Right ventricle myocardium inferior (tissue), 1 donor: ENCODE results near the gene BCL2A1. TPM values are rescaled to one million over a fixed set of nuclear protein-coding genes. Genes with fewer than 3 reads are reported as not detected.

Experiments used
- ATAC-seq: fragments of 200-7000 bp; cut with Tn5 transposase; one replicate; pipeline ENCODE4 v1.9.1; 2020; ENCODE audit warnings: mild to moderate bottlenecking, moderate library complexity
- DNase-seq: peaks from one replicate; pipeline ENCODE4 v3.0.0; 2021; ENCODE audit errors: missing footprints
- intact Hi-C: fragments of 100-400 bp; cut with DNase I; formaldehyde crosslinking; loops from one replicate; pipeline ENCODE4 v1.11.0; 2022
- total RNA-seq: library from RNA; stranded (reverse); fragmentation: NEBNext Ultra II Directional; extraction: Animal tissue kit (Norgen Biotek cat#: 25700); gene quantifications from one replicate; pipeline ENCODE4 v1.2.1, GENCODE V29; 2021
- donor health status: DM: no; HTN: yes; CAD: no; lungs with severe emphysema.

The BCL2A1 gene
- total RNA-seq, 1 donor from 2014 or later = 0.92 TPM

DNA sequence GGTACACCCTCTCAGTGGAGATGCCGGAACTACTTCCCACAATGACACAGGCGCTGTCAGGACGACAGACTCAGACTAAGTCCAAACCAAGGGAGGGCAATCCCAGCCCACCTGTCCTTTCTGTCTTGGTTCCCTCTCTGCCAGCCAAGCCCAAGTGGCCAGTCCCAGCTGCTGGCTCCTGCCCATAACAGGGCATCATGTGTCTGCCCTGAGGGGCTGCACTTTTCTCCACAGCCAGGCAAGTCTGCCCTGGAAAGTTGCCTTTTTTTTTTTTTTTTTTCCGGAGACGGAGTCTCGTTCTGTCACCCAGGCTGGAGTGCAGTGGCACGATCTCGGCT lies 20.0 kb upstream of the BCL2A1 start:
- ATAC-seq (no peak), DNase-seq (no peak)
- intact Hi-C loops = no loop called here

DNA sequence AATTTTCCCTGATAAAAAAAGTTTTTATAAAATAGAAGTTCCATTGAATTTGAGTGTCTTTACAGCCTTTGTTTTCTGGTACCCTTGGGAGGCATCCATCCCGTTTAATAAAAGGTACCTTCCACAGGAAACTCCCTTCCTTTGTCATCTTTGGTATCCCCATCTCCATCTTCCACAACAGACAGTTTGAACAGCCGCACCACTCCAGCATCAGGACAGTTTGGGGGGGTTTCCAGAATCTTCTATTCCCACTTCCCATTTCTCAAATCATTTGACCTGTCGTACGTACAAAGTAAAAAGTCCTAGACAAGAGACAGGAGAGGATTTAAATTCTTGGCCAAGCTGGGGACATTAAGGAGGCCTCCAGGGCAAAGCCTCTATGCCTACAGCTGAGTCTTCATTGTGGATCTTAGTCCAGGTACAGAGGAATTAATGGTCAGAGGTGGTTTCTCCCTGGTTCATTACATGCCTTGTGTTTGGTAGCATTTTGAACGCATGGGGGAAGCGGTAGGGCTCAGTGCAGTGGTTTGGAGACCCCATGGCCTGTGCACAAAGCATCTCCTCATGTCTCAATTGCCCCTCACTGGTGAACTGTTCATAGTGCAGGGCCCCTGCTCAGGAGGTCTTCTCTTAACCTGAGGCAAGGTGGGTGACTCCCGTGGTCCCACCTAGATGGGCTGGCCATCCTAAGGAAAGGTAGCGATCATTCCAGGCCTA lies 19.4 kb upstream of the BCL2A1 start:
- DNase-seq (no peak), ATAC-seq (no peak)
- intact Hi-C loops = no loop called here

DNA sequence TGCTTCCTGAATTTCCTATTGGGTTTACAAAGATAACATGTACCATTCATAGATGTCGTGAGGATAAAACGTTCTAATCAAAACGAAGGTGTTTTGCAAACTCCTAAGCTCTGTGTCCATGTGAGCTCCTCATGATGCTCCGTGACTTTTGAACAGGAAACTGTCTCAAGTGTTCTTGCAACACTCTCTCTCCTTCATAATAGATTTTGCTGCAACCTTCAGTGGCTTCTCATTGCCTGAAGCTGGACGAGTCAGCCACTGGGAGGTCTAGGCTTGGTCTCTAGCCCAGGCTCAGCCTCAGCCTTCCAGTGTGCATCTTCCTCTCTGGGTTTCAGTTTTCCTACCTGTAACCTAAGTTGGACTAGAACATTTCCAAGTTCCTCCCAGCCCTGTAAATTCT lies 18.7 kb upstream of the BCL2A1 start:
- ATAC-seq (no peak), DNase-seq (no peak)
- intact Hi-C loops = no loop called here

DNA sequence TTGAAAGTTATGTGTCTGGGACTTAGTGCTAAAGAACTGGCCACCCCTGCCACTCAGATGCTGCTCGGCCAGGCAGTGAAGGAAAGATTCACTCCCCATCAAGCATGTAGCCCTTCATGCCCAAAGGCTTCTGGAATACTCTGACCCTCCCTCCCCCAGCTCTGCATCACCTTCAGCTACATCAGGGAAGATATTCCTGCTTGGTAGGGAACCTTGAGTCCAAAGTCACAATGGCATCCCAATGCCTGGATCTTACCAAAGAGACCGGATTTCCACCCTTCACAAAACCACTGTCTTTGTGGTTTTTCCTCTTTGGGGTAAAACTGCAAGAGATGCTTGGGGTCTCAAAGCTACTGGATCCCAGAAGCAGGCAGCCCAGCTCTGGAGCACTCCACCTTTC lies 18.2 kb upstream of the BCL2A1 start:
- ATAC-seq (no peak), DNase-seq (no peak)
- intact Hi-C loops = no loop called here

DNA sequence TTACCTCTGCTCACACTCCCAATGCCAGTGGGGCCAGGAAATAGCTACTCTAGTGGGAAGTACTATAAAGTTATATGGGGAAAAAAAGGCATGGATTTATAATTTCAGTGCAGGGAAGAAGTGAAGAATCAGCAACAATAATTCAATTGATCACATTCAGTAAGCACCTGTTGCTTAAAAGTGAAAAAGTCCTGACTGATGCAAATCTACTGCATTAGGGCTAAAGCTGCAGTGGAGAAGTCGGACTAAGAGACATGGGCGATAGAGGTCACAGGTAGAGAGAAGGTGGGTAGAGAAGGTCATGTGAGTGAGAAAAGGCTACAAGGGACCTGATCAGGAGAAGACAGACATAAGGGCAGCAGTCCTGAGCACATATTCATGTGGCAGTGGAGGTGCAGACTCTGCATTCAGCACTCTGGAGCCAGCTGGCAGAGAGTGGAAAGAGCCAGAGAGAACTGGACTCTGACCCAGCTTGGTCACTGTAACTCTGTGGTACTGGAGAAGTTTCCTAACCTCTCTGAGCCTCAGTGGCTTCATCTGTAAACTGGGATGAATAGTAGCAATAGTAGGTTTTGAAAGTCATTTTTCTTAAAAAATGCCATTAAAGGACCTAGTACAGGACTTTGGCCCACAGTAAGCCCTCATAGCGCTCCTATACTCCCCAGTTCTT lies 17.6 kb upstream of the BCL2A1 start:
- intact Hi-C loops = no loop called here

DNA sequence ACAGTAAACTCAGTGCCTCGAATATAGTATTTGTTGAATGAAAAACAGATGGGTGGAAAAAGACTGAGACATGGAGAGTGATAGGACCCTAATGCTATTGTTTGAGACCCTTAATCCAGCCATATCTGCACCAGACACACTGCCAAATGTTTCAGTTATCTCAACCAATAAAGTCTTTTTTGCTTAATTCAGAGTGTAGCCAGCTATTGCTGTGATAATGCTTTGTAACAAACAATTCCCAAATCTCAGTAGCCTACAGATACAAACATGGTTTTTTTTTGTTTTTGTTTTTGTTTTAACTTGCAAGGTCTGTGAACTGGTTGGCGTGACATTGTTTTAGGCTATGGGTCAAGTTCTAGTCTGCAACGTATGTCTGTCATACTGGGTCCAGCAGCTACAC lies 17.0 kb upstream of the BCL2A1 start:
- DNase-seq (no peak), ATAC-seq (no peak)
- intact Hi-C loops = no loop called here

More for the DNA sequence above, 17.6 kb upstream of the BCL2A1 start:
- ATAC-seq = no peak
- no peak for DNase-seq

DNA sequence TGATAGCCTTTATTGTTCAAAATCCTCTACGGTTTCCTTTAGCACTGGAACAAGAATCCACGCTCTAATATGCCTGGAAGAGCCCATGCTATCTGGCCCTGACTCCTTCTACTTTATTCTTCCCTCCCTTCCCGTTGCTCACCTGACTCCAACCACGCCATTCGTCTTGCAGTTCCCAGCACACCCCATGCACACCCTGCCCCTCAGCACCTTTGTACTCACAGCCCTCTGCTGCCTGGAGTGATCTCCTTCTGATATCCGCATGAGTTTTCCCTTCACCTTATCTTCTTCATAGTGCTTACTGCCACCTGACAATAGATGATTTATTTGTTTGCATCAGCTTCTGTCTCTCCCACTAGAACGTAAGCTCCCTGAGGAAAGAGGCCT lies 16.6 kb upstream of the BCL2A1 start:
- DNase-seq (no peak), ATAC-seq (no peak)
- intact Hi-C loops = no loop called here

DNA sequence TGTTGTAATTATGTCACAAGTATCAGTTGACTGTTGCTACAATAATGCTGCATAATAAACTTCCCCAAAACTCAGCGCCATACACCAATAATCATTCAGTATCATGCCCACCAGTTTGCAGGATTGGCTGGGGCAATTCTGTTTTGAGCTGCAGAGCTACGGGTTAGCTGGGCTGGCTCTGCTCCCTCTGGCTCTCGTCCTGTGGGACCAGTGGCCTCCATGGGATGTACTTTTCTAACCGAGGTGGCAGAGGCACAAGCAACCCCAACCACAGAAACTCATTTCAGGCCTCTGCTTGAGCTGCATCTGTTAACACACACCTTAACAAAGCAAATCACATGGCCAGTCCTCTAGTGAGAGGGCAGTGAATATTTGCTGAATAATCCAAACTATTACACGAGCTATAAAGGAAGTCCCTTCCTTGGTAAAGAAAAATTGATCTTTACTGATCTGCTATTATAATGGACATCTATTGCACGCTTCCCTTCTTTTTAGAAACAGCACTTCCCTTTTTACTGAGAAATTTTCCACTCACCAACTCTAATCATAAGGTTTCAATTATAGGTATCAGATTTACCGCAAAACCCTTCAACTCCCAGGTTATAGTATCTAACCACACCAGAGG lies 10.9 kb upstream of the BCL2A1 start:
- intact Hi-C loops = no loop called here
- ATAC-seq = no peak

DNA sequence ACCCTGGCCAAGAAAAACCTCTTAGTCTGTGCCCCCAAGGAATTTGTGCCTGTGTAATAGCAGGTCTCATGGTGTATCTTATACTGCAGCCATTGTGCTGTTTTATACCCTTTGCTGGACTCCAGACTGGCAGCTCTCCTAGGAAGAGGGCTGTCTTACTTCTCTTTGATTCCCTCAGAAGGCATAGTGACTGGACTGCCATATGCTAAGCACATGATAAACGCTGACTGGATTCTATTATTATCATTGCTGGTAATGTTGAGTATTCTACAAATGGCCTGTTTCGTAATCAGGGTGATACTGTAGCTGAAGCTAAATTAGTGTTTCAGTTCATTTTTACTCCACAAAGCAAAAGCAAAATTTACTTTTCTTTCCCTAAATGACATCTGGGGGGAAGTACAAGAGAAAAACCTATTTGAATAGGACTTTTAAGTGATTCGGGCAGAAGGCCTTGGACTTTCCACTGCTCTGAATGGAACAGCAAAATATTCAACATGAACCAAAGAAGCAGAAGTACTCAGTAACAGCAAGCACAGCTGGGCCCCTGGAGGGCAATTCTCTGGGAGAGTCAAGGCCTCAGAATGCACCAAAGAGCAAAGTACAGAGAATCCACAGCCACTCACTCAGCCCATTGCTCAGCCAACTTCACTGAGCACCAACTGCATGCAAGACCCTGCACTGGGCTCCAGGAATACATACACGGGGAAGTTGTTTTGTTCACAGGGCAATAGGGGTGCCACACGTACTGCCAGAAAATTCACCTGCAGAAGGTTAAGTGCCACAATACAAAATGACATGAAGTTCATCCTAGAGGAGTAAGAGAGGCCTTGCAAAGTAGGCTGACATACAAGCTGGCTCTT lies 7.9 kb upstream of the BCL2A1 start:
- ATAC-seq = peak; percentile 84
- intact Hi-C loops = no loop called here
- DNase-seq = no peak

More for the DNA sequence above, 10.9 kb upstream of the BCL2A1 start:
- DNase-seq = no peak

DNA sequence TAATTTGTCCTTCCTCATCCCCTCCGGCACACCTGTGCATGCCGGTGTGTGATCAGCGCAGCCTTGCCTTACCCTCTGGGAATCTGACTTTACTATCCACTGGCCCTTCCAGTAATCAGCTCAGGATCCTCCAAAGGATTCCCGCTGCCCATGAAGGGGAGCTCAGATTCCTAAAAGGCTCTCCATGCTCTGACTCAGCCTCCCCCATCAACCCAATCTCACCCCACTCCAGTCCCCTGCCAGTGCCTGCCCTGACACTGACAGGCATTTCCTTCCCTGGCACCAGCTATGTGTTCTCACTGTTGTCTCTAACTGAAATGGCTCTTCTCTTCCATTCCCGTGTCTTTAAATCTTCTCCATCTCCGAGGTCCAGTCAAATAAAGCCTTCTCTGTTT lies 7.3 kb upstream of the BCL2A1 start:
- intact Hi-C loops = no loop called here
- DNase-seq (no peak), ATAC-seq (no peak)

DNA sequence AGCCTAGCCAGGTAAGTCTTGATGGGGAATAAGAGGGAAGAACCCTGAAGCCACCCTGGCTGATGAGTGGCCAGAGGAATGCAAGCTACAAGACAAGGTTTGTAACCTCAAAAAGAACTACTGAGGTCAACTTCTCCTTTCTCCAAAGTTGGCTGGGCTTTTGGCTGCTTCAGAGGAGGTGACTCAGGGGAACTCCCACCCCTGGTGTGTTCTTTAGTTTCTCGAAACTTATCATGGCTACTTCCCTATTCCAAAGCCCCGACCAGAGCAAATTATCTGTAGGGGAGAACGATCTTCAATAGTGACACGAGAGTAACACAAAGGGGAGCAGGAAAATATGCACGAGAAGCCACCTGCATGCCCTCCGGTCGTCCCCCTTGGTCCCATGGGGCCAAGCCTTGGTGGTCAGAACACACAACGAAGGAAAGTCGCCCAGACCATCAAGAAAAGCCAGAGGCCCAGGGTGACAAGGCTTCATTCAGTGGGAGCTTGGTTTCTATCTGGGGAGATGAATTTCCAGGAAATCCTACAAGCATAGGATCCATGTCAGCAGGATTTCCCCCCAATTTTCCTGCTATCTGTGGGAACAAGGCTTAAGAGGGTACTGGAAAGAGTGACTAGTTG lies 6.5 kb upstream of the BCL2A1 start:
- no peak for DNase-seq
- intact Hi-C loops = no loop called here
- ATAC-seq = no peak

DNA sequence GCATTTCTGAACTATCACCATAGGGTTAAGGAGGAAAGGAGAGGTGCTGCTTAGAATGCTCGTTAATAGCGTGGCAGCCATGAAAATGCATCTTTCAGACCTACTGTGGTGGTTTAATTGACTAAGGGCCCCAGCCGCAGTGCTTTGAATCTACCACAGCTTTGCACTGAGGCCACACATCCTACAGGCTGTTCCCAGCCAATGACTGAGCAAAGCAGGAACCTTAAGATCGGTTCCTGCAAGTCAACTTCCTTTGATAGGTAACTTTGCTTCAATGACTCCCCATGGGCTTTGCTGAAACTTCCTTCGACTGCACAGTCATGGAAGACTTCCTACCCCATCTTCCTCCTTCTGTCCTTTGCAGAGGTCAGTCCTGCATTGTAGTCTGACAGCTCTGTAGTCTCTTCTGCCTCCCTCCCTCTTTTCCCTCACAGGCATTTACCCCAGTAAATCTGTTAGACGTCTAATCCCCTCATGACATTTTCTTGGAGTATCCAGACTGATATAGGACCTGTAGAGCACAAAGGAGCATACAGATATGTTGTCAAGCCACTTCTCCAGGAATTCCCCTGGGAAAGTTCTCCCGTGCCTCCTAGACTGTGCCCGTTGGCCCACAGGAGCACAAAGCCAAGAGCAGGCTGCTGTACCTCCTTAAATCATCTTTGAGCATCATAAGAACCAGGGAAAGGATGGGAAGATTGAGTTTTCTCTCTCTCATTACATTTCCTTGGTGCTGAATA lies 2.6 kb upstream of the BCL2A1 start:
- ATAC-seq (no peak), DNase-seq (no peak)
- intact Hi-C loops = no loop called here

DNA sequence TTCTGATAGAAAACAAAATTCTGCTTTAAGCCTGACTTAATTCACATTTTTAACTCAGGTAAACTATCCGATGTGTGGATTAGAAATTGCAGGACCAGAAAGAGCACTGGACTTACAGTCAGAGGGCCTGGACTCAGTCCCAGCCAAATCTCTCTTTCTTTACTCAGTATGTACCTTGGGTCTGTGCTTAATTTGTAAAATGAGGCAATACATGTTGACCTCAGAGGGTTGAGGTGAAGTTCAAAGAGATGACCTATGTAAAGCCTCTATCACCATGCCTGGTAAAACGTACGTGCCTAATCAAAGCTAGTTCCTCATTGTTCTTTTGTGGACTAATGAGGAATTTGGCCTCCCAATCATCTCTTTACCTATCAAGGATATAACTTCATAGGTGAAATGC lies 1.9 kb upstream of the BCL2A1 start:
- intact Hi-C loops = no loop called here
- DNase-seq (no peak), ATAC-seq (no peak)

DNA sequence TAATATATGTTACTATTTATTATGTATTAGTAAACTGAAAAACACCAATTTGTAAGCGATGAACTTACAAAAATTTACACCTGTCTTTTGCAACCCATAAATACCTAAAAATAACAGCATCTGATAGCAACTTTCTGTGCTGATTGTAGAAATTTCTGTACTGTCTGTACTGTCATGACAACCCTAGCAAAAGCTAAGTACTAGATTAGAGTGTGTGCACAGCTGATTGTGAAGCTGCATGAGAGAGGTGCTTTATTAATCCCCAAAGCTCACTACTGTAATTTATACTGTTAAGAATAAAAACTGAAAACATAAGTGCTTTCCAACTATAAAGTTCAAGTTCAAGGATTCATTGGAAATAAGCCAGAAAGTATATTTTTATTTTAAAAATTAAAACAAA lies 815 bp downstream of the BCL2A1 start:
- DNase-seq (no peak), ATAC-seq (no peak)
- intact Hi-C loops = no loop called here

DNA sequence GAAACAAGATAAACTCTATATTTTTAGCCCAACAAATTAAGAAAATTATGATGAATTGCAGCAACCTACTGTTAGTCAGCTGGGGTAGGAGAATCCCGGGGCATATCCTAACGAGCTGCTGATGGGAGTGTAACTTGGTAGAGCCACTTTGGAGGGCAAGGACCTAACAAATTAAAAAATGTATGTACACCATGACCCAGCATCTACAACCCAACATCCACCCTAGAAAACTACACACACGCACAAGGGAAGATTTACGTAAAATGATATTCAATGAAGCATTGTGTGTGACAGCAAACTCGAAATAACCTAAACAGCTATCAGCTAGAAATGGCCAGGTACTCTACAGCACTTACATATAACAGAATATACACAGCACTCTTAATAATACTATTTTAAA lies 1.9 kb downstream of the BCL2A1 start:
- DNase-seq (no peak), ATAC-seq (no peak)
- intact Hi-C loops = no loop called here

DNA sequence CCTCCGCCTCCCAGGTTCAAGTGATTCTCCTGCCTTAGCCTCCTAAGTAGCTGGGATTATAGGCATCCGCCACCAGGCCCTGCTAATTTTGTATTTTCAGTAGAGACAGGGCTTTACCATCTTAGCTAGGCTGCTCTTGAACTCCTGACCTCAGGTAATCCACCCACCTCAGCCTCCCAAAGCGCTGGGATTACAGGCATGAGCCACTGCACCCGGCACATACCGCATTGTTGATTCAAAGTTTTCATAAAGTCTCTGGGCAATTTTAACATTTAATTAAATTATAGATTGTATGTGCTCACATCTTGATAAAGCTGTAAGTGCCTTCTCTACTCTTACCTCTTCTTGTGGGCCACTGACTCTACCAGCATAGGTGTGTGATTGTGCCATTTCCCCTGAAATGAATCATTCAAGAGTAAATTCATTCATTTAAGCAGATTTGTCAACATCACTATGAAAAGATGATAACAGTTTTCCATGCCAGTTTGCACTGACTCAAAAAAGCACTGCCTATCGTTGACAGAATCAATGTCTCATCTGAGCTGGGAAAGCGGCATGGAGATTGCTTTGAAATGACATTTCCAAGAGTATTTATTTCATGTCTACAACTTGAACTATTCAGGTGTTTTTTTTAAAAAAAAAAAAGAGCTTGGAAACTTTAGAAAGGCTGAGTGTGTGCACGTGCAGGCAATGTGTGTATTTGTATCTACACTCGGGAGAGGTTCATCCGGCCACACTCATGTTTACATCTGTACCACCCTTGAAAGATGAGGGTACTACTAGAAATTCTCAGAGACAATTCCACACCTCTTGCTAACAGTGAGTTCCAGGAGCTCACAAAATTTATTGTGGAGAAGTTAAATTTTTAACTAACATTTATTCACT lies 3.5 kb downstream of the BCL2A1 start:
- ATAC-seq (no peak), DNase-seq (no peak)
- intact Hi-C loops = no loop called here

DNA sequence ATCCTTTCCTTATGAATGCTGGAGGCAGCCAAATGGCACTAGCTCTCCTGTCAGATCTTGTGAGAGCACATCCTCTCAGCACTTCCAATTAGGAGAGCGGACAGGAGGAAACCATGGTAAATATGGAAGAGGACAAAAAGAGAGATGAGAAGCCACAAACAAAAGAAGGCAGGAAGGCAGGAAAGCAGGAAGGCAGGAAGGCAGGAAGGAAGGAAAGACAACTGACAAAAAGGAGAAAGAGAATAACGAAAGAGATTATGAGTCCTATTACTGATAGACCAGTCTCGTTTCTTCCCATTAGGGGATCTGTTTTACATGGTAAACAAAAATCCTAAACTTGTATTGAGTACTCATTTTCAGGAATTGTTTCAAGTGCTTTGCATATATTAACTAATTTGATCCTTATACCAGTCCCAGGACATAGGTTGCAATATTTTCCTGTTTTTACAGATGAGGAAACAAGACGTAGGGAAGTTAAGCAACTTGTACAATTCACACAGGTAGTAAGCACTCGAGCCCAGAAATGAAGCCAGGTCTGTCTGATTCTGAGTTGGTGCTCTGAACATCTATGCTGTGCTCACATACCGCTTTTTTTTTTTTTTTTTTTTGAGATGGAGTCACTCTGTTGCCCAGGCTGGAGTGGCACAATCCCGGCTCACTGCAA lies 4.2 kb downstream of the BCL2A1 start:
- DNase-seq = no peak
- intact Hi-C loops = no loop called here

More for the DNA sequence above, 4.2 kb downstream of the BCL2A1 start:
- no peak for ATAC-seq
